ENCODE results near the gene SGCG.
A peak's percentile ranks its signal among the peaks of the same experiment; 100 is the strongest.
"Not testable (repeated sequence)": the region's sequence is repeated elsewhere in the genome, so short reads cannot be mapped to it uniquely, and the experiment has no call there.

SGCG gene

DNA sequence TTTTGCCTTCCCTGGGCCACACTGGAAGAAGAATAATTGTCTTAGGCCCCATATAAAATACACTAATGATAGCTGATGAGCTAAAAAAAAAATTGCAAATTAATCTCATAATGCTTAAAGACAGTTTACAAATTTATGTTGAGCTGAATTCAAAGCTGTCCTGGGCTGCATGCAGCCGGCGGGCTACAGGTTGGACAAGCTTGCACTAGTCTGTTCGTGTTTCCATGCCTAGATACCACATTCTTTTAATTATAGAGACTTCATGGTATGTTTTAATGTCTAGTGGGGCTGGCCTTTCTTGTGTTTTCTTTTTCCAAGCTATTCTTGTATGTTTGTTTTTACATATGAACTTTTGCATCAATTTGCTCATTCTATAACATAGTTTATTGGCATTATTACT, 90.6 kb downstream of the SGCG start:
- peaks cover 8% of the 10 kb centered on the region for H3K4me1 Mint-ChIP-seq (ENCODE audit: low read depth)
- no peak overlapping the region for H3K27ac Mint-ChIP-seq
- H3K9me3 Mint-ChIP-seq, result no peaks in the 10 kb centered on the region
- H3K27me3 Mint-ChIP-seq, result peaks cover 6% of the 10 kb centered on the region
- no peak for DNase-seq
- H3K4me3 Mint-ChIP-seq, result no peak overlapping the region
- H3K36me3 Mint-ChIP-seq (ENCODE audit: low read depth), result no peaks in the 10 kb centered on the region

DNA sequence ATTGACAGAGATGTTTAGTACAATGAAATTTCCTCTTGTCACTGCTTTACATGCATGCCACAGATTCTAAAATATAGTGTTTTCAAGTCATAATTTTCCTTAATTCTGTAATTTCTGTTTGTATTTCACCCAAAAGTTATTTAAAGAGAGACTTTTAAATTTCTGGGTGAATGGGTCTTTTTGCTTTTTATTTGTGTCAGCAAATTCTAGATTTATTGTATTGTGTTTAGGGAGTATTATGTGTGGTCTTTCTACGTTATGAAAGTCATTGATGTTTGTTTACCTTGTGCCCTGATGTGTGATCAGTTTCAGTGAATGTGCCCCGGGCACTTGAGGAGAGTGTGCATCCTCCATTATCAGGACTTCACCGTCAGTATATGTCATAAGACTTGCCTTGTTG, 92.7 kb downstream of the SGCG start:
- peaks cover 6% of the 10 kb centered on the region for H3K27me3 Mint-ChIP-seq
- H3K4me1 Mint-ChIP-seq (ENCODE audit: low read depth), result peaks cover 3% of the 10 kb centered on the region
- no peaks in the 10 kb centered on the region for H3K9me3 Mint-ChIP-seq
- no peak for DNase-seq
- no peak overlapping the region for H3K4me3 Mint-ChIP-seq
- H3K36me3 Mint-ChIP-seq (ENCODE audit: low read depth), result no peaks in the 10 kb centered on the region
- no peak overlapping the region for H3K27ac Mint-ChIP-seq

DNA sequence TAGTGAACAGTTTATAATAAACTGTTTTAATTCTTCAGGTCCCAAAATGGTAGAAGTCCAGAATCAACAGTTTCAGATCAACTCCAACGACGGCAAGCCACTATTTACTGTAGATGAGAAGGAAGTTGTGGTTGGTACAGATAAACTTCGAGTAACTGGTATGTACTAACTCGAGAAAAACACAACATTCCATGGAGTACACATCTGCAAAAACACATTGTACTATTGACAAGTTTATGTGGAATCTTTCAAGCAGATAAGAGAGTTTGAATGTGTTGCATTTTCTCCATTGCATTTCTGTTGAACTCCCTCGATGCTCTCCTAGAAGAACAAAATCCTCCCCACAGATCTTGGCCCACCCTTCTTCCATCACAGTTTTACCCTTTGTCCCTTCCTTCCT, 98.5 kb downstream of the SGCG start:
- Mint-ChIP-seq H3K36me3 (ENCODE audit: low read depth) (no peaks in the 10 kb centered on the region), H3K9me3 (no peaks in the 10 kb centered on the region), H3K27me3 (peaks cover 21% of the 10 kb centered on the region), H3K4me3 (no peak overlapping the region), H3K4me1 (ENCODE audit: low read depth) (no peaks in the 10 kb centered on the region), H3K27ac (no peak overlapping the region)
- DNase-seq, result no peak

DNA sequence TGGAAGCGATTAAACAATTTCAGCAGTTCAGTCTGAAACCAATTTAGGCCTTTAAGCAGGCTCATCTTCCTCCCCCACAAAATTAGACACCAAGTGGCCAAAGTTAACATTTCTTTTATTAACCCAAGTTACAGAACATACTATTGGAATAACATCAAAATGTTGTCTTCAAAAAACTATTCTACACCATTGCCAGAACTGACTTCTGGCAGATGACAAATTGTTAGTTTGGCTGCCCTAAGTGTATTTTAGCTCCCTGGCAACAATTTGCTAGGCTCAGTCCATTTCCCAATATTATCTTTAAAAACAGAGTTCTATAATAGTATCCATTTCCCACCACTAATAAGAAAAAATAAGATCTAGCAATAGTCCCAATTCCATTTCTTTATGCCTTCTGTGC, 107.8 kb downstream of the SGCG start:
- H3K36me3 Mint-ChIP-seq (ENCODE audit: low read depth), result no peaks in the 10 kb centered on the region
- H3K27me3 Mint-ChIP-seq, result peaks cover 30% of the 10 kb centered on the region
- H3K27ac Mint-ChIP-seq, result no peak overlapping the region

DNA sequence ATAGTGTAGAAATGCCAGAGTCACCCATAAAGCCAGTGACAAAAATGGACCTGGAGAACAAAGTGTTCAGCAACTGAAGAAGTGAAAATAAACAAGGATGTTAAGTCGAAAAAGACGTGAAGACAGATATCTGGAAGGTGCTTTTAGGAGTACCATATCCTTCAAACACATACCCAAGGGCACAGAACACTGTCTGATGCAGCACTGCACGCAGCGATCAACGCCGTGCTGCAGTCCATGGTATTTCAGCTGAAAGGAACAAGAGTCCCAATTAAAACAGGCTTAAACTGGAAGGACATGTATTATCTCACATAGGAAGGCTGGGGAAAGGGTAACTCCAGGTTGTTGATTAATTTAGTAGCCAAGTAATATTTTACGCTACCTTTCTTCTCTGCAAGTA, 108.2 kb downstream of the SGCG start:
- Mint-ChIP-seq H3K27ac (no peak overlapping the region), H3K4me3 (no peak overlapping the region), H3K27me3 (peaks cover 28% of the 10 kb centered on the region), H3K9me3 (no peaks in the 10 kb centered on the region), H3K4me1 (ENCODE audit: low read depth) (no peaks in the 10 kb centered on the region), H3K36me3 (ENCODE audit: low read depth) (no peaks in the 10 kb centered on the region)
- DNase-seq, result no peak

More for the DNA sequence above, 107.8 kb downstream of the SGCG start:
- Mint-ChIP-seq H3K9me3 (no peaks in the 10 kb centered on the region), H3K4me1 (ENCODE audit: low read depth) (no peaks in the 10 kb centered on the region), H3K4me3 (no peak overlapping the region)
- DNase-seq, result no peak

DNA sequence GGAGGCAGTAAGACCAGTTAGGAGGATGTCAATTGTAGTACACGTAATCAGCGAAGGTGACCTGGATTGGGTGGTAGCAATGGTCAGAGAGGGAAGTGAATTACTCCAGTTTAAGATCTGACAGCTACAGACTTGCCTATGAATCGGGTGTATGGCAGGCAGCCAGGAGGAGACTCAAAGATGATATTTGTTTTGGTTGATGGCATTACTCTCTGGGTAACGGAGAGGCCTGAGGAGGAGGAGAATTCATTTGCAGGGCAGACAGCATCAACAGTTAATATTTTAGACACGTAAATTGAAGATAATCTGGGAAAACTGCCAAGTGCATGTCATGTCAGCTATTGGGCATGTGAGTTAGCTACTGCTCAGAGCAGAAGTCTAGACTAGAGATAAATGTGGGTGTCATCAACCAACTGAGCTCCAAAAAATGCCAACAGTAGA, 109.2 kb downstream of the SGCG start:
- Mint-ChIP-seq H3K36me3 (ENCODE audit: low read depth) (no peaks in the 10 kb centered on the region), H3K27ac (no peak overlapping the region), H3K9me3 (no peaks in the 10 kb centered on the region), H3K4me3 (no peak overlapping the region), H3K27me3 (peaks cover 21% of the 10 kb centered on the region), H3K4me1 (ENCODE audit: low read depth) (no peaks in the 10 kb centered on the region)
- DNase-seq, result no peak

DNA sequence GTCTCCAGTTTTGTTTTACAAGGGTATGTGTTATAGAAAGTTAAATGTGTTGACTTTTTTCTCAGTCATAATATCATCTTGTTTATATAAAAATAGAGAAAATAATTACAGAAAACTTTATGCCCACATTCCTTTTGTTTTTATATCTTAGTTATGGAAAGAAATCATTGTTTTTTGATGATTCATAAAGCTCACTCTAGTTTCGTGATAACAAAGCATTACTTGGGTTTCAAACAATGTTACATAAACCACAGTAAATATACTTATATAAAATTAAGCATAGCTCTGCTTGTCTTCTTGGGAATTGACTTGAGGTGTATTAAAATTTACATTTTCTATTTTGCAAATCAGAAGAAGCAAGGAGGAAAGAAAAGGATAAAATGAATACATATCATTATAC, 111.8 kb downstream of the SGCG start:
- Mint-ChIP-seq H3K27me3 (peaks cover 12% of the 10 kb centered on the region), H3K36me3 (ENCODE audit: low read depth) (no peaks in the 10 kb centered on the region), H3K4me3 (no peak overlapping the region), H3K9me3 (peaks cover 2% of the 10 kb centered on the region), H3K27ac (no peak overlapping the region), H3K4me1 (ENCODE audit: low read depth) (no peaks in the 10 kb centered on the region)
- no peak for DNase-seq

DNA sequence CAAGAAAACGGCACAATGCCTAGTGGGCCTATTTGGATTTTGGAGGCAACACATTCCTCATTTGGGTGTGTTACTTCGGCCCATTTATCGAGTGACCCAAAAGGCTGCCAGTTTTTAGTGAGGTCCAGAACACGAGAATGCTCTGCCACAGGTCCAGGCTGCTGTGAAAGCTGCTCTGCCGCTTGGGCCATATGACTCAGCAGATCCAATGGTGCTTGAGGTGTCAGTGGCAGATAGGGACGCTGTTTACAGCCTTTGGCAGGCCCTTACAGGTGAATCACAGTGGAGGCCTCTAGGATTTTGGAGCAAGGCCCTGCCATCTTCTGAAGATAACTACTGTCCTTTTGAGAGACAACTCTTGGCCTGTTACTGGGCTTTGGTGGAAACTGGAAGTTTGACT, 134.1 kb downstream of the SGCG start:
- not testable (repeated sequence) for H3K27ac Mint-ChIP-seq; H3K4me3 Mint-ChIP-seq; H3K9me3 Mint-ChIP-seq; H3K36me3 Mint-ChIP-seq (ENCODE audit: low read depth); DNase-seq; H3K4me1 Mint-ChIP-seq (ENCODE audit: low read depth)
- H3K27me3 Mint-ChIP-seq, result peaks cover 23% of the 10 kb centered on the region

DNA sequence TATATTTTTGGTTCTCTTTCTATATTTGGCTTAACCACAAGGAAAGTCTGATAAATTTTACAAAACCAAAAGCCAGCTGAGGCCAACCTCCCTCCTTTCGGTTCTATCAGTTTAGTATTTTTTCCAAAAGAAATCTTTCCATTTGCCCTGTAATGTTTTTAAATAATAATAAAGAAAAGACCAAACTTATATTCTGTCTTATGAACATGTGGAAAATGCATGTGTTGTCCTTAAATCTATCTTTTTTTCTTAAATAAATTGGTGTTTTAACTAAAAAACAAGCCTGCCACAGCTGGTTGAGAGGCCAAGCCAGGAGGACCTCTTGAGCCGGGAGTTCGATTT, 139.1 kb downstream of the SGCG start:
- Mint-ChIP-seq H3K9me3 (no peaks in the 10 kb centered on the region), H3K36me3 (ENCODE audit: low read depth) (no peaks in the 10 kb centered on the region), H3K4me3 (no peak overlapping the region), H3K4me1 (ENCODE audit: low read depth) (peaks cover 33% of the 10 kb centered on the region), H3K27me3 (peaks cover 21% of the 10 kb centered on the region), H3K27ac (no peak overlapping the region)
- no peak for DNase-seq

DNA sequence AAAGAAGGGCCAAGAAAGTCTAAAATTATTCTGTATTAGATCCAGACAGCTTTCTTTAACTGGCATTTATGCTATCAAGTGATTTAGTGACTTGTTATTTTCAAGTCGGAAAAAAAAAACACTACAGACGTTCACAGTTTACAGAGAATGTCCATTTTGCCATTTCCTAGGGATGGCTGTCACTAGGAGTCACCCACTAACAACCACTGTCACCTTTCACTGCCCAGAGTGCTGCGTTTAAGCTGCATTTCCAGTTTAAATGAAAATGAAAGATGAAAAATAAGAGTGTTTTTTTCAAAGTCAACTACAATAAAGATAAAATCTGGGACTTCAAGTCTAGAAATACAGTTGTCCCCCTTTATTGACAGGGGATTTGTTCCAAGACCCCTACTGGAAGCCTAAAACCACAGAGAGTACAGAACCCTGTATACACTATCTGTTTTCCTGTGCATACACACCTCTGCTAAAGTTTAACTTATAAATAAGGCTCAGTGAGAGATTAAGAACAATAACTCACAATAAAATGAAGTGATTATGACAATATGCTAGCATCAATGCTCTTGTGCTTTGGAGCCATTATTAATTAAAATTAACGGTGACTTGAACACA, 140.3 kb downstream of the SGCG start:
- H3K27me3 Mint-ChIP-seq, result peaks cover 21% of the 10 kb centered on the region
- no peaks in the 10 kb centered on the region for H3K9me3 Mint-ChIP-seq
- H3K4me3 Mint-ChIP-seq, result peak overlapping the region; percentile 68
- DNase-seq, result no peak
- no peaks in the 10 kb centered on the region for H3K36me3 Mint-ChIP-seq (ENCODE audit: low read depth)
- peaks cover 36% of the 10 kb centered on the region for H3K4me1 Mint-ChIP-seq (ENCODE audit: low read depth)
- no peak overlapping the region for H3K27ac Mint-ChIP-seq

DNA sequence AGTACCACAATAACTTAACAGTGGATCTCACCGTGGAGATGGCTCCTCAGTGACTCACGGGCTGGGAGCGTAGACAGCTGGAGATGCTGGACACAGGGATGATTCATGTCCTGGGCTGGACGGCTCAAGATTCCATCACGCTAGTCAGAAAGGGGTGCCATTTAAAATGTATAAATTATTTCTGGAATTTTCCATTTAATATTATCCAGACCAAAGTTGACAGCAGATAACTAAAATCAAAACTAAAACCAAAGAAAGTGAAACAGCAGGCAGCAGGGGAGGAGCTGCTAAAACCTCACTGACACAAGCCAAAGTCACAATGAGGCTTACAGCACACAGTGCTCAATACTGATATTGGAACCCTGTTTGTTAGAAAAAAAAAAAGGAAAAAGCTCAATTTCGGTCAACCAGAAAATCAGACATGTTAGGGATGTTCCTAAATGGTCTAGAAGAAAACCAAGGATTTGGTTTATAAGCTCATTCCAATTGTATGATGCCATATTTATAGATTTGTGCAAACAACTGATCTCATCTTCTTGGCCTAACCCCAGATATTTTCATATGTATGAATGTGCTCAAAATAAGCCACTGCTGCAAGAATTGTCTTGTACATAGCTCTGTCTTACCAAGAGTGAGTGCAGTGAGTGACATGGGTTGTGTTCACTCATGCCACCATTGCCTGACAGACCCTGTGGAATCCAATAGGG, 140.9 kb downstream of the SGCG start:
- Mint-ChIP-seq H3K36me3 (ENCODE audit: low read depth) (no peaks in the 10 kb centered on the region), H3K27ac (peak overlapping the region; percentile 40), H3K4me1 (ENCODE audit: low read depth) (peaks cover 36% of the 10 kb centered on the region), H3K4me3 (peak overlapping the region; percentile 68), H3K27me3 (peaks cover 19% of the 10 kb centered on the region), H3K9me3 (no peaks in the 10 kb centered on the region)
- DNase-seq, result no peak

DNA sequence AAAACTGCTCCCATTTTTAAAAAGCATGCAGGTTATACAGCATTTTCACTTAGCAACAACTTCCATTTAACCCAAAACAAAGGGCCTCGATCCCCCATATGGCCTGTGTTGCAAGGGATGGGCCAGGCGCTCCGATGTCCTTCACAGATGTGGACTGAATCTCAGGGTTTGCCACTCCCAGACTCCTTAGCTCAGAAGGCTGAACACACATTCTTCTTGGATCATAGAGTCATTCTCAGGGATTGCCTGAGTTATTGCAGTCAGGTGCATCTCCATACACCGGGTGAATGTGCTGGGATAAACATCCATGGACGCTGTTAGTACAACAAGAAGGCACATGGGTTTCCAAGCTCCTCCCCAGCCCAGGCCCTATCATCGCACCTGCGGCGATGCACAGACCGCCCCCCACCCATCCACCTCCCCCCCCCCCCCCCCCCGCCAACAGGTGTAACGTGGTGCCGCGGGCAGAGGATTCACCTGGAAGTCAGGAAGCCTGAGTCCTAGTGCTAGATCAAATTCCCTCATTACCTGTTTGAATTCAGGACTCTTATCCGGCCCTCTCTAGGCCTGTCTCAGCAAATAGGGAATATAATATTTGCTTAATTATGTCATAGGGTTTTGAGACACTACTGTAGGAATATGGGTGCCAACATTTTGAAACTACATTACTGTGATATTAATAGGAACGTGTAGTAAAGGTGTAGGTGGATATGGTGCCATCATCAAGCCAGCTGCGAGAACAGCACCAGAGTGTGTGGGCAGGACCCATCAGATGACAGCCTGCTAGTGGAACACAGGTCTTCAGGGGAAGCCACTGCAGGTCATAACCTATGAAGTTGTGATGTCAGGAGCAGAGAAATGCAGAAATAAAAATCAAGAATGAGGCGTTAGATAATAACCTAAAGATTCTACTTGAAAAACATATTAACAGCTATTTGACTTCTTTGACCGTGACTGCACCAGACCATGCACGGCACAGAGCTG, 141.9 kb downstream of the SGCG start:
- Mint-ChIP-seq H3K4me1 (ENCODE audit: low read depth) (peaks cover 36% of the 10 kb centered on the region), H3K27me3 (peaks cover 13% of the 10 kb centered on the region), H3K9me3 (no peaks in the 10 kb centered on the region), H3K27ac (no peak overlapping the region), H3K4me3 (no peak overlapping the region), H3K36me3 (ENCODE audit: low read depth) (no peaks in the 10 kb centered on the region)
- no peak for DNase-seq

DNA sequence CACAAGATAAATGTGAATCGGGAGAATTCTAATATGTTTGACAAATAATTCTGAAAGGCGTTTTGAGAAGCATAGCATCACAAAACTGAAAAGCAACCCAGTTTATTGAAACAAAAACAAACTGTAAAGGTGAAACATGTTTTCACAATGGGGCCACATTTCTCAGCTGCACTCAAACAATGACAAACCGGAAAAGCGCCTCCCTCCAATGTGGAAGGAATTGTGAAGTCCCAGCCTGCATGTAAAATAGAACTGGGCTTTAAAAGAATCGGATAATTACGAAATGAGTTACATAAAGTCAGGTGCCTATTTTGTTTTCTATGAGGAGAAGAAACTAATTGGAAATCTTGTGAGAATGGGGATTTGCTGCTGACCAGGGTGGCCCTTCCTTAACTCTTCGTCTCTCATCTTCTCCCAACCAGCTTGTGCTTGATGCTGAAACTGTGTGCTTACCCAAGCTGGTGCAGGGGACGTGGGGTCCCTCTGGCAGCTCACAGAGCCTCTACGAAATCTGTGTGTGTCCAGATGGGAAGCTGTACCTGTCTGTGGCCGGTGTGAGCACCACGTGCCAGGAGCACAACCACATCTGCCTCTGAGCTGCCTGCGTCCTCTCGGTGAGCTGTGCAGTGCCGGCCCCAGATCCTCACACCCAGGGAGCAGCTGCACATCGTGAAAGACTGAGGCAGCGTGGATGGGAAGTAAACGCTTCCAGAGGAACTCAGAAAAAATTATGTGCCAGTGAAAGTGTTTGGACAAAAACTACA, 143.3 kb downstream of the SGCG start:
- no peaks in the 10 kb centered on the region for H3K9me3 Mint-ChIP-seq
- no peaks in the 10 kb centered on the region for H3K36me3 Mint-ChIP-seq (ENCODE audit: low read depth)
- H3K4me1 Mint-ChIP-seq (ENCODE audit: low read depth), result peaks cover 34% of the 10 kb centered on the region
- DNase-seq, result no peak
- H3K27ac Mint-ChIP-seq, result no peak overlapping the region
- no peak overlapping the region for H3K4me3 Mint-ChIP-seq
- peaks cover 6% of the 10 kb centered on the region for H3K27me3 Mint-ChIP-seq

DNA sequence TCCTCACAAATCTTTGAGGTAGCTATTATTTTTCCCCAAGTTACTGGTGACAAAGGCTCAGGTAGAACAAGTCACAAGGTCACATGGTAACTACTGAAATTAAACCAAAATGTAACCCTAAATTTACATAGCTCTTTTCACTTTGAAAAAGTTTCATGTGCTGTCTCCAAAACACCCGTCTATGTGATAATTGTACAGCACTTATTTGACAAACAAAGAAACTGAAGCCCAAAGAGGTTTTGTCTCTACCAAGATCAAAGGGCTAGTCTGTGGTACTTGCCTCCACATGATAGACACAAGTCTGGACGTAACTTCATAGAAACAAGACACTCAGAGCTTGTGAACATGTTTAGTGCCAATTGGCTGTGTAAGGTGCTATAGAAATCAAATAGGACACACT, 144.4 kb downstream of the SGCG start:
- Mint-ChIP-seq H3K9me3 (peaks cover 7% of the 10 kb centered on the region), H3K4me3 (no peak overlapping the region), H3K36me3 (ENCODE audit: low read depth) (peaks cover 7% of the 10 kb centered on the region), H3K27me3 (peaks cover 6% of the 10 kb centered on the region), H3K4me1 (ENCODE audit: low read depth) (peaks cover 27% of the 10 kb centered on the region), H3K27ac (no peak overlapping the region)
- no peak for DNase-seq

Data from activated T-cell treated with anti-CD3 and anti-CD28 coated beads, Interleukin-2, amount 50 U/mL, for 24 hours (primary cell).